K562 (cell line): ENCODE measurements around the gene SDE2. TPM values are rescaled to one million over a fixed set of nuclear protein-coding genes. Genes with fewer than 3 reads are reported as not detected.

Source experiments
- ATAC-seq: fragments of 200-7000 bp; cut with Tn5 transposase; 3 replicates; pipeline ENCODE4 v1.9.1; 2020; ENCODE audit warnings: moderate library complexity
- BruUV-seq: library from RNA; stranded (reverse); fragments of 400-500 nt; replicated peaks from 2 replicates; lab custom pipeline; 2021; lab: Mats Ljungman, UMichigan
- CTCF ChIA-PET: fragments of 300-600 bp; formaldehyde crosslinking; extraction: SDS; loops from one replicate; lab custom pipeline; 2021; ENCODE audit warnings: low intra/inter-chr PET ratio; lab: Yijun Ruan, JAX
- POLR2A ChIA-PET: fragments of 300-600, 350-650 bp; sonication (Branson Sonifier 250); formaldehyde crosslinking; extraction: SDS; loops from one replicate; lab custom pipeline; 2021; ENCODE audit warnings: antibody characterized with exemption, inconsistent platforms; lab: Yijun Ruan, JAX
- DNase-seq, 4 experiments: peaks; one replicate each; pipeline versions ENCODE4 v3.0.0 to v3.0.0-alpha.2; 2011 to 2018; ENCODE audit warnings: low spot score in 3 of 4, mixed read lengths in 3 of 4; ENCODE audit errors: extremely low read depth in 1 of 4
- FAIRE-seq: peaks from 2 replicates; lab custom pipeline; 2011; peaks lifted over from hg19 to GRCh38; lab: Jason Lieb, UNC
- H2AFZ ChIP-seq: 2 replicates; pipeline ENCODE4 v1.6.0; 2011; ENCODE audit warnings: low read depth, low read length, control low read depth, inconsistent platforms
- H3K27ac ChIP-seq: fragments of 200-600 bp; 3 replicates; pipeline ENCODE4 v1.8.0; 2011; ENCODE audit warnings: low read depth, mild to moderate bottlenecking, control low read depth, inconsistent platforms, low read length, moderate library complexity, mixed read lengths; ENCODE audit errors: extremely low read depth
- H3K27me3 ChIP-seq, 2 experiments: fragments of 300-600 bp in 1 of 2; 2 replicates in 1 of 2; 3 replicates in 1 of 2; pipeline versions ENCODE4 v1.6.0 to v1.8.0; 2011; ENCODE audit warnings: inconsistent platforms in 2 of 2, low read length in 2 of 2, mild to moderate bottlenecking in 1 of 2, mixed read lengths in 1 of 2, moderate library complexity in 1 of 2; ENCODE audit not compliant: control insufficient read depth in 2 of 2, insufficient read depth in 2 of 2
- H3K36me3 ChIP-seq: fragments of 300-600 bp; 3 replicates; pipeline ENCODE4 v1.8.0; 2011; ENCODE audit warnings: mild to moderate bottlenecking, low read length, inconsistent platforms; ENCODE audit not compliant: control insufficient read depth, insufficient read depth
- H3K4me1 ChIP-seq, 2 experiments: fragments of 200-600 bp in 1 of 2; replicated peaks in 1 of 2; 2 replicates in 1 of 2; 3 replicates in 1 of 2; pipeline versions ENCODE4 v1.5.1 to v1.8.0; 2011; ENCODE audit warnings: inconsistent platforms in 2 of 2, low read length in 2 of 2, mild to moderate bottlenecking in 1 of 2, mixed read lengths in 1 of 2, moderate library complexity in 1 of 2; ENCODE audit not compliant: control insufficient read depth in 2 of 2, insufficient read depth in 2 of 2
- H3K4me2 ChIP-seq: 2 replicates; pipeline ENCODE4 v1.6.1; 2011; ENCODE audit warnings: low read length, control low read depth, inconsistent platforms, mixed read lengths; ENCODE audit not compliant: insufficient read depth
- H3K4me3 ChIP-seq: fragments of 200-600 bp; sonication (generic), shearing (Covaris generic); 2 replicates; pipeline ENCODE4 v1.5.1; 2016; ENCODE audit warnings: control low read depth, inconsistent platforms
- H3K79me2 ChIP-seq: fragments of 200-600 bp; 3 replicates; pipeline ENCODE4 v1.8.0; 2011; ENCODE audit warnings: low read length, inconsistent platforms; ENCODE audit not compliant: control insufficient read depth, insufficient read depth
- H3K9ac ChIP-seq, 2 experiments: 2 replicates each; pipeline versions ENCODE4 v1.6.0 to v1.6.1; 2011; ENCODE audit warnings: low read depth in 2 of 2, low read length in 2 of 2, control low read depth in 1 of 2, inconsistent platforms in 1 of 2, mild to moderate bottlenecking in 1 of 2, mixed read lengths in 1 of 2; ENCODE audit not compliant: insufficient read depth in 1 of 2
- H3K9me1 ChIP-seq: one replicate; pipeline ENCODE4 v1.6.0; 2011; ENCODE audit warnings: inconsistent platforms, mild to moderate bottlenecking, low read length, moderate library complexity; ENCODE audit not compliant: control insufficient read depth, insufficient read depth
- H3K9me3 ChIP-seq: replicated peaks from 2 replicates; pipeline ENCODE4 v1.5.1; 2011; ENCODE audit warnings: low read depth, low read length, inconsistent platforms; ENCODE audit not compliant: control insufficient read depth, insufficient read depth
- H4K20me1 ChIP-seq: replicated peaks from 2 replicates; pipeline ENCODE4 v1.6.1; 2011; ENCODE audit warnings: low read length, inconsistent platforms, mixed read lengths; ENCODE audit not compliant: control insufficient read depth, insufficient read depth
- BCOR ChIP-seq: fragments of 450-650 bp; IDR thresholded peaks from 2 replicates; pipeline ENCODE4 v1.6.1; 2016
- BRCA1 ChIP-seq, 2 experiments: fragments of 450-650 bp in 1 of 2; sonication (generic) in 1 of 2; formaldehyde crosslinking in 1 of 2; IDR thresholded peaks; 2 replicates each; pipeline versions ENCODE4 v1.5.0 to v1.6.1; 2017 to 2020; ENCODE audit warnings: mild to moderate bottlenecking in 1 of 2, missing genetic modification reagents in 1 of 2
- CHCHD3 ChIP-seq: fragments of 250-450 bp; sonication (Bioruptor Pico); IDR thresholded peaks from 2 replicates; pipeline ENCODE4 v2.1.2; 2022; ENCODE audit warnings: mild to moderate bottlenecking
- CREB3 ChIP-seq: fragments of 450-650 bp; conservative IDR thresholded peaks from 2 replicates; pipeline ENCODE4 v1.6.1; 2016; ENCODE audit warnings: missing genetic modification characterization, low read depth, mild to moderate bottlenecking, missing compliant biosample characterization, moderate library complexity
- CXXC5 ChIP-seq: fragments of 250-450 bp; sonication (Bioruptor Pico); IDR thresholded peaks from 2 replicates; pipeline ENCODE4 v1.8.0; 2022; ENCODE audit warnings: inconsistent platforms, mild to moderate bottlenecking, moderate library complexity
- E2F3 ChIP-seq: fragments of 250-450 bp; sonication (Bioruptor Pico); IDR thresholded peaks from 2 replicates; pipeline ENCODE4 v1.4.0; 2020; ENCODE audit warnings: mild to moderate bottlenecking
- FOXP1 ChIP-seq: sonication (generic); formaldehyde crosslinking; IDR thresholded peaks from 2 replicates; pipeline ENCODE4 v1.8.0; 2022; ENCODE audit warnings: mild to moderate bottlenecking, missing genetic modification reagents
- NELFE ChIP-seq: IDR thresholded peaks from 2 replicates; pipeline ENCODE4 v1.6.1; 2011; ENCODE audit warnings: mild to moderate bottlenecking; ENCODE audit not compliant: insufficient read depth, insufficient read length
- NFE2L1 ChIP-seq: fragments of 450-650 bp; IDR thresholded peaks from 2 replicates; pipeline ENCODE4 v1.6.1; 2016; ENCODE audit warnings: missing genetic modification characterization, low read depth, mild to moderate bottlenecking, missing compliant biosample characterization, moderate library complexity, borderline replicate concordance
- NONO ChIP-seq, 2 experiments: fragments of 200-400 bp in 1 of 2; fragments of 450-650 bp in 1 of 2; formaldehyde crosslinking in 1 of 2; IDR thresholded peaks; 2 replicates each; pipeline ENCODE4 v1.6.1; 2017; ENCODE audit warnings: low read depth in 2 of 2, mild to moderate bottlenecking in 2 of 2, moderate library complexity in 2 of 2, low read length in 1 of 2
- NR4A1 ChIP-seq, 2 experiments: fragments of 250-450 bp in 1 of 2; fragments of 450-650 bp in 1 of 2; sonication (Bioruptor Pico) in 1 of 2; IDR thresholded peaks; 2 replicates each; pipeline versions ENCODE4 v1.4.0 to v1.6.1; 2016 to 2020; ENCODE audit warnings: mild to moderate bottlenecking in 2 of 2, missing compliant biosample characterization in 1 of 2, missing genetic modification characterization in 1 of 2, moderate library complexity in 1 of 2
- RBM15 ChIP-seq: fragments of 200-400 bp; formaldehyde crosslinking; IDR thresholded peaks from 2 replicates; pipeline ENCODE4 v1.6.1; 2018; ENCODE audit warnings: mild to moderate bottlenecking, low read length, moderate library complexity; ENCODE audit not compliant: insufficient read depth
- SNAPC5 ChIP-seq: fragments of 250-450 bp; sonication (Bioruptor Pico); IDR thresholded peaks from 2 replicates; pipeline ENCODE4 v1.8.0; 2021; ENCODE audit warnings: moderate library complexity, mild to moderate bottlenecking, inconsistent platforms
- ZBTB34 ChIP-seq: fragments of 250-450 bp; sonication (Bioruptor Pico); IDR thresholded peaks from 2 replicates; pipeline ENCODE4 v1.8.0; 2021; ENCODE audit warnings: mild to moderate bottlenecking, moderate library complexity
- ZC3H11A ChIP-seq: IDR thresholded peaks from 2 replicates; pipeline ENCODE4 v1.6.1; 2012; ENCODE audit warnings: low read depth, low read length, improper control_type of control experiment
- ZNF511 ChIP-seq: sonication (generic); formaldehyde crosslinking; IDR thresholded peaks from 2 replicates; pipeline ENCODE4 v1.8.0; 2022; ENCODE audit warnings: mild to moderate bottlenecking, missing genetic modification reagents
- ZNF57 ChIP-seq: fragments of 450-650 bp; formaldehyde crosslinking; IDR thresholded peaks from 2 replicates; pipeline ENCODE4 v1.4.0; 2020; ENCODE audit warnings: mild to moderate bottlenecking, moderate library complexity
- ZNF766 ChIP-seq: fragments of 200-800 bp; sonication (Bioruptor generic); conservative IDR thresholded peaks from 2 replicates; pipeline ENCODE4 v1.6.1; 2016; ENCODE audit warnings: missing genetic modification characterization, missing compliant biosample characterization
- WGBS: fragments of 100-300 bp; shearing (Covaris generic); methylation state at CpG from one replicate; pipeline ENCODE4 v1.1.6; 2016; ENCODE audit warnings: low coverage, mixed read lengths; ENCODE audit not compliant: insufficient coverage; ENCODE audit errors: missing lambda C conversion rate; 5-methylcytosine and 5-hydroxymethylcytosine counted together
- in situ Hi-C: fragments of 300-500 bp; cut with MboI; formaldehyde crosslinking; loops from 4 replicates; pipeline ENCODE4 v1.15.0; 2018; ENCODE audit warnings: inconsistent platforms, mixed read lengths
- intact Hi-C: fragments of 100-400 bp; cut with micrococcal nuclease; formaldehyde crosslinking; loops from 2 replicates; pipeline ENCODE4 v1.14.2; 2022
- polyA plus RNA-seq, 8 experiments: library from polyadenylated mRNA; depleted of rRNA in 4 of 8; stranded (reverse) in 5 of 8; unstranded in 3 of 8; fragments of >200 nt; fragmentation: Nextera tagmentation in 2 of 8; fragmentation: Illumina TruSeq in 1 of 8; extraction: Ambion mirVana in 2 of 8; extraction: Trizol in 1 of 8; gene quantifications; 2 replicates each; pipeline versions ENCODE4 v1.2.1 to v1.2.3, GENCODE V29; 2011 to 2014; ENCODE audit warnings: inconsistent platforms in 1 of 8, missing spikeins in 1 of 8
- total RNA-seq, 7 experiments: library from RNA; depleted of rRNA in 6 of 7; stranded (reverse); fragments of >200 nt in 6 of 7; fragmentation: Illumina TruSeq in 2 of 7; extraction: Trizol in 2 of 7; gene quantifications; 2 replicates each; pipeline versions ENCODE4 v1.2.1 to v1.2.3, GENCODE V29; 2011 to 2021; ENCODE audit warnings: low replicate concordance in 1 of 7

Gene SDE2
- total and polyA plus RNA-seq, 9 of the 15 experiments (the other 6 are each of a cell fraction or from before 2014, with no cell fraction given) = 14.3 to 62.3 (median 46.0) TPM

DNA sequence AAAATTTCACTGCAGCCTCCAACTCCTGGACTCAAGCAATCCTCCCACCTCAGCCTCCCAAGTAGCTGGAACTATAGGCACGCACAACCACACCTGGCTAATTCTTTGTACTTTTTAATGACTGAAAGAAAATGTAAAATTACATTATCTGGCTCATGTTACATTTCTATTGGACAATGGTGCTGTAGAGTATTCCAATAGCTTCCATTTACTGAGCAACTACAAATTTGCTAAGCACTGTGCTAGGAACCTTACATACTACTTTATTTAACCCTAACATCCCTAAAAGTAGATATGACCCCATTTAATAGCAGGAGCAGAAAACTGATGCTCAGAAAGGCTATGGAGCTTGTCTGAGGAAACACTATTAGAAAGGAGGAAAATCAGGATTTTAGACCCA, 19.7 kb downstream of the SDE2 start:
- BruUV-seq = no TSS peak
- FAIRE-seq (no peak), DNase-seq (no peak), ATAC-seq (no peak)
- Histone ChIP-seq H3K27me3 (no peaks in the 10 kb centered on the region), H4K20me1 (no peaks in the 10 kb centered on the region), H3K36me3 (peaks cover 67% of the 10 kb centered on the region), H3K79me2 (peaks cover 7% of the 10 kb centered on the region; the same call in 1 of the 3 replicates), H3K9me3 (peaks cover 20% of the 10 kb centered on the region), H3K4me1 (peaks cover 0 to 5% of the 10 kb centered on the region in 2 experiments; a peak in 2 of 5 replicates), H3K4me3 (no peak overlapping the region), H3K9me1 (no peaks in the 10 kb centered on the region), H3K9ac (no peak overlapping the region), H3K4me2 (no peak overlapping the region), H2AFZ (no peak overlapping the region), H3K27ac (no peak overlapping the region)
- intact Hi-C loops (loop anchor here (5.0 to 10.0 kb wide), 5 partner anchors 135 to 427 kb away; partner anchors contain the start of gene ENAH), in situ Hi-C loops (no loop called here)
- WGBS = 89% methylated on average over 1 of the region's 1 CpG
- ChIA-PET CTCF (interaction anchor here (1.2 kb wide), 1 partner anchor 505 kb away, joined by 4 read pairs; no protein-coding TSS in a partner anchor), POLR2A (interaction anchor here (0.6 to 1.3 kb wide), 3 partner anchors 20 to 62 kb away, joined by 3 to 4 read pairs (median 3); no protein-coding TSS in a partner anchor)
- TF ChIP-seq NELFE = no peak
- no peak for TF ChIP-seq ZBTB34 (CRISPR knock-in tag)
- TF ChIP-seq E2F3 (CRISPR knock-in tag) = no peak
- TF ChIP-seq BCOR = no peak
- TF ChIP-seq CXXC5 (CRISPR knock-in tag) = no peak
- no peak for TF ChIP-seq RBM15
- no peak for TF ChIP-seq CHCHD3 (CRISPR knock-in tag)
- no peak for TF ChIP-seq ZNF57
- no peak for TF ChIP-seq ZC3H11A
- no peak for TF ChIP-seq CREB3
- TF ChIP-seq NONO (IDR thresholded peaks at IDR 0.05; ENCODE audit: low read depth in 2 of 2, low read length in 1 of 2) = no peak
- TF ChIP-seq NFE2L1 (tag) = no peak
- TF ChIP-seq NR4A1 (CRISPR knock-in tag; IDR thresholded peaks at IDR 0.05) = no peak
- TF ChIP-seq NR4A1 (tag; IDR thresholded peaks at IDR 0.05) = no peak
- TF ChIP-seq FOXP1 (CRISPR knock-in tag) = no peak
- no peak for TF ChIP-seq ZNF511 (CRISPR knock-in tag)
- TF ChIP-seq ZNF766 (CRISPR knock-in tag) = no peak
- TF ChIP-seq SNAPC5 (CRISPR knock-in tag) = no peak
- TF ChIP-seq BRCA1 (IDR thresholded peaks at IDR 0.05) = no peak
- TF ChIP-seq BRCA1 (CRISPR knock-in tag; IDR thresholded peaks at IDR 0.05) = no peak
